Globus pallidus (tissue), 1 donor: ENCODE results near the gene RBP2.

Experiments
- DNase-seq: peaks from one replicate; pipeline ENCODE4 v3.0.0-alpha.2; 2015; ENCODE audit warnings: low spot score

The RBP2 gene

DNA sequence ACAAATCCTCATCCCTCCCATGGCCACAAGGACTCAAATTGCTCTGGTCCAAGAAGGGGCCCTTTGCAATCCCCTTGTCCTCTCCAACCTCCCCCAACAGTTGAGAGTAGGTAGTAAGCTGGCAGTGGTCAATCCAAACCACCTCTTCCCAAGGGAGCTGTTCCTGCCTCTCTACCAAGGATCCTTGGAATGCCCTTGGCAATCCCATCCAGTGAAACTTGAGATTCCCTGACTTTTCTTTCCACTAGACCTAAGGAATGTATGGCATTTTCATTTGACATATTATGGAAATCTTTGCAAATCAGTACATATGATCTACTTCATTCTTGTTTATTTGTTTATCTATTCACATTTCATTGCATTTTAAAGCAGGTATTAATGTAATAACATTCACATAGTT lies 4.8 kb upstream of the RBP2 start:
- no peak for DNase-seq

GRCh38 chr3:139480585-139480984 lies 4.3 kb upstream of the RBP2 start:
- DNase-seq, result no peak

DNA sequence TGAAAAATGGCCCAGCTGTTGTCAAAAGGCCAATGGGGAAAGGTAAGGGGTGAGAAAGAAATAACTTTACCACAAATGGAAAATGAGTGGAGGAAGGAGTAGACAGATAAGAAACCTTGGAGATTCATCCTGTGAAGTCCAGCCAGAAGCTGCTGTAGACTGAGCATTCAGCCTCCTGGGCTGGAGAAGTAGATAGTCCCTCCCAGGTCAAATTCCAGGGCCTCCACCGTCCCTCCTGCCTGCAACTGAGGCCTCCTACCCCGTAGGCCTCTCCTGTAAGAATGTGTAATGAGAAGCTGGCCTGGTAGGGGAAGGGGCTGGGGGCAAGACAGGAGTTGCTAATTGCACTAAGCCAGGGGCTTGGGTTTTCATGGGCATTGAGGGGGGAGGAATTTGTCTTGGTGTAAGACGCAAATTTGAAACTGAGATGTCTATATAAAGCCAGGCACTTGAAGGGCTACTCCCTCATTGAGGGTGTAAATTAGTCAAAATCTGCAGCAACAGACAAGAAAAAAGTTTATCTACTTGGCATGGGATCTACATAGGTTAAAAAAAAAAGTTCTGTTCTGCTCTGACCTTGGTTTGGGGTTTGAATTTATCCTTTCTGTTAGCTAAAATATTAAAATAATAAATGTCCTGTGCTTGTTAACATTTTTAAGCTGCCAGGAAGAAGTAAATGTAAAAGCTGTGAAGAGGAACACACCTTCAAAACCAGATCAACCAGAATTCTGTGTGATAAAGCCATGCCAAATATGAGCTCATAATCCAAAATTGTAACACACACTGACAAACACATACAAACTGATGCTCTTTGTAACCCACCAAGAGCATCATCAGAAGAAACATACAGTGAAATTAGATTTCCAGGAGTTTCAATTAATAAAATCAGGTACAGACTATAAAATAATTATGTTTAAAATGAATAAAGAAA lies 1.7 kb upstream of the RBP2 start:
- no peak for DNase-seq

DNA sequence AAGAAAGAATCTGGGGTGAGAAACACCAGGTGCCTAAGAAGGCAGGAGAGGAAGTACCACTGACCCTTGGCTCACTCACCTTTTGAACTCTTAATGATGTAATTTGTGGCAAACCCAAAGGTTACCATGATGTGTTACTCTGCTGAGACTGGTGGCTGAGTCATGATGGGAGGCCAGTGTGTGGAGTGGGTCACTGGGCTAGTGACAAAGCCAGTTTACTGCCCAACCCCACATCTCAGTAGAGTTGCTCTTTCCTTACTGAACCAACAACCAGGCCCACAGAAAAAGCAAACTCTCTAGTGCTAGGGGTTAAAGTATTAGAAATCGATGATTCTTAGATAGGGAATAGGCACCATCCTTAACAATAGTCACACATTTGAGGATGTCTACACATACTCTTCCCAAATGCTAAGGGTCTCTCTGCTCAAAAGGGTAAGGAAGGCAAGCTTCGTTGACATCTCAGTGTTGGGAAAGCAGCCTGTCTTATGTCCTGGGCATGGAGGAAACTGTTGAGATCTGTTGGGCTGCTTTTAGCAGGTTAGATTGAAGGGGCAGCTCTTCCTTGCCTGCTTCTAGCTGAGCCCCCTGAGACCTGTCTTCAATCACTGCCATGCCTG lies 3.1 kb downstream of the RBP2 start:
- DNase-seq, result no peak

DNA sequence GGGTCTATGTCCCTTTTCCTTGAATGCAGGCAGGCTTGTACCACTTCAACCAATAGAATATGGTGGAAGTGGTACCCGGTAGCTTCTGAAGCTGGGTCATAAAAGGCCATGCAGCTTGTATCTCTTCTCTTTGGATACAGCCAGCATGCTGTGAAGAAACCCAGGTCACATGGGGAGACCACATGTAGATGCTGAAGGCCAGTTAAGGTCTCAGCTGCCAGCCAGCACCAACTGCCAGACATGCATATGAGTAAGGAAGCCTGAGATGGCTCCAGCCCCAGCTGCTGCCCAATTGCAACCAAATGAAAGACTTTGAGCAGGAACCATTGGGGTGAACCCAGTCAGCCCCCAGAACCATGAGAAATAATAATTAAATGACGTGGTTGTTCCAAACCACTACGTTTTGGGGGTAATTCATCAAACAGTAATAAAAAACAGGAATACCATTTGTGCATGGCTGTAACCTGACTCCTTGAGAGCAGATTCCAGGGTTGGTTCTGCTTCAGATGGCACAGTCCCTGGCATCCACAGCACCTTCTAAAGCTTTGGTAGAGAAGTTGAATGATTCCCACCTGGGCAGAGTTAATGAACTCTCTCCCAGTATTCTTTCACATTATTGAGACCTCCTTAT lies 3.8 kb downstream of the RBP2 start:
- DNase-seq, result no peak

GRCh38 chr3:139470199-139470598 lies 6.1 kb downstream of the RBP2 start:
- no peak for DNase-seq

- no peak for DNase-seq
Measured at GRCh38 chr3:139468399-139468798, 7.9 kb downstream of the RBP2 start.

DNA sequence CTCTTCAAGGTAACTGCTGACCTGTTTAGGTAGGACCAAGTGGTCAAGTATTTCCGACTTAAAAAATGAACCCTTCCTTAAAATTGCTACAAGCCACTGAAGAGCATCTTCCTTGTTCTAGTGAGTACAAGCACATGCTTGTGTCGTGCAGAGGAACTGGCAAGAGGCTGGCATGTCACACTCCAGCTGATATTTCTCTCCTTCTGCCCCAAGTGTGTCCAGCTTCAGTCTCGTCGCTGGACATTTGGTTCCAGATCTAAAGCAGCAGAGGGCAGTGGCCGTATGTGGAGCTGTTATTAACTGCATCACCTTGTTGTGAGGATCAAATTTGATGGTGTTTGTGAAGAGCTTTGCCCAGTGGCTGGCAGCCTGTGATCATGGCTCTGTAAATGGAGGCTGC lies 10.0 kb downstream of the RBP2 start:
- no peak for DNase-seq

GRCh38 chr3:139465636-139466035 lies 10.7 kb downstream of the RBP2 start:
- DNase-seq, result no peak

GRCh38 chr3:139463466-139463865 lies 12.8 kb downstream of the RBP2 start:
- no peak for DNase-seq

- no peak for DNase-seq
Measured at GRCh38 chr3:139460529-139460928, 15.8 kb downstream of the RBP2 start.

DNA sequence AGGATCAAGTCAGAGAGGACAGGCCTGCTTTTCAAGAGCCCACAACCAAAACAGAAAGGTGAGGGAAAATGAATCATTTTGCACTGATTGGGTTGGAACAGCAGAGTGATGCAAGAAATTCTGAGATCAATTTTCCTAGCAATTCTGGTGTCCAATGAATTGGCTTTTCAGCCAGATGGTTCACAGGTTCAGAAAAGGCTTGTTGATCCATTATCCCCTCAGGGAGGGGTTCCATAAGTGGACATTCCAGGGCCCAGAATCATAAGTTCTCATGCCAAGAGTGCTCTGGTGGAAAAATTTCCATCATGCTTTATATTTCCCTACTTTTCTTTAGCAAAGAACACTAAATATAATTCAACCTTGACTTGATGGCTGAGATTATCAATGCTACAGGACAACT lies 16.2 kb downstream of the RBP2 start:
- no peak for DNase-seq

GRCh38 chr3:139458348-139458747 lies 18.0 kb downstream of the RBP2 start:
- no peak for DNase-seq

GRCh38 chr3:139457066-139457465 lies 19.2 kb downstream of the RBP2 start:
- DNase-seq, result no peak

GRCh38 chr3:139456386-139456785 lies 19.9 kb downstream of the RBP2 start:
- DNase-seq, result no peak

DNA sequence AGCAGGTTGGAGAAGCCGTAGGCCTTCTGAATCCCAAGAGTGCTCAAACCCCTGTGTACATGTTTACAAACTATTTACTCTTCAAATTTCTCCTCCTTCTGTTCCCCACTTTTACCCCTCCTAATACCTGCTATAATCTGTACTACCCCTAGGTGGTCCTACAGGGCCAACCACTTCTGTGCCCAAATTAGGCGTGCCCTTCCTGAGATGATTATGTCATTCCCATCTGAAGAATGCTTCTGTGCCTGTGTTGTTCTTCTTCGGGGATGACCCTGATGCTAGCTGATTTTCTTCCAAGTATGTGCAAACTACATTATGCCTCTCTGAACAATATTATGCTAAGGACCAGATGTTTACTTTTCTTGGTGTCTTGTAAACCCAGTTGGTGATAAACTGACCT lies 20.5 kb downstream of the RBP2 start:
- no peak for DNase-seq

- no peak for DNase-seq
Measured at GRCh38 chr3:139455206-139455605, 21.1 kb downstream of the RBP2 start.

DNA sequence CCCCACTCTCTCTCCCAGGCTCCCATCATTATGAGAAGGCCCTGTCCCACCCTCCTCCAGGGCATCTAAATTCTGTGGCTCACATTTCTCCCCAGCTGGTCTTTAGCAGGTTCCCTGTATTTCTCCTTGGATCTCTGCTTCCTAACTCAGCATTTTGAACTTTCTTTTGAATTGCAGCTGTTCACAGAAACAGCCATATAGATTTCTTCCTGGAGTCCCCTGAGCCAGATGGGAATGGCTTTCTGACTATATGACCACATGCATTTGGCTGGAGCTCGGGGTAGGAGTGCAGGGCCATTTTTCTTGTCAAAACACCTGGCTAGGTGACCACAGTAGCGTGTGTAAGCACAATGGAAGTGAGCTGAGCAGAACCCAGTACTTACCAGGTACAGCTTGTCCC lies 22.0 kb downstream of the RBP2 start:
- DNase-seq, result no peak

- no peak for DNase-seq
Measured at GRCh38 chr3:139450159-139450558, 26.2 kb downstream of the RBP2 start.

GRCh38 chr3:139449566-139449965 lies 26.8 kb downstream of the RBP2 start:
- DNase-seq, result no peak

DNA sequence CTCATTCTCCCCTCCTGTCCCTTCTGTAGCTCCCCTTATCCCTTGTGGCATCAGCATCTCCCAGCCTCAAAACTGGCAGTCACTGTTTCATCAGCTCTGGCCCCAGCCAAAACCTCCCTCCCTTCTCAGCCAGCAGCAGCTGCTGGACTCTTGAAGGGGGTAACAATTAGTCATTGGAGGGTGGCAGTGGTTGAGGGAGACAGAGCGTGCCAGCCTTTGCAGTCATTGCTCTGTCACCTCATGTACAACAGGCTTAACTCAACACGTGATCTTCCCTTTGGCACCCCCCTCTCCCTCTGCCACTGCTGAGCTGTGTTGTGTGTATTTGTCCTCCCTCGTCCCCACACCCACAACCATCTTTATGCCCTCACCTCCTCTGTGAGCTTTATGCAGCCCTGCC lies 28.2 kb downstream of the RBP2 start:
- peak; percentile 95 for DNase-seq

DNA sequence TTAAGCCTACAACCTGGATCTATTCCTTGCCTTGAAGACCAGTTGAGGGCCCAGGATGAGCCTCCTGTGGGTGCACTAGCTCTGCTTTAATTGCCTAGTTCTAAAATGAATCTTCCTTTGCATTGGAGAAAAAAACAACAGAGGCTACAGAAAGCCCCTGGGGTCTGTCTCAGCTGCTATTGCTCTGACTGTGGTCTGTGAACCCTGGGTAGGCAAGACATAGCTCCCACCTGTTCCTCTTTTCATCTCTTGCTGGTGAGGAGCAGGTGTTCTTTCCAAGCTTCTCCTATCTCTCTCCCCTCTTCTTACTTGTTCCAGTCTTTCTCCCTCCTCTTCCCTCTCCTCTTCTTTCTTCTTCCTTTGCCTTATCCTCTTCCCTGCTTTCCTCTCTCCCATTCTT lies 28.8 kb downstream of the RBP2 start:
- no peak for DNase-seq

DNA sequence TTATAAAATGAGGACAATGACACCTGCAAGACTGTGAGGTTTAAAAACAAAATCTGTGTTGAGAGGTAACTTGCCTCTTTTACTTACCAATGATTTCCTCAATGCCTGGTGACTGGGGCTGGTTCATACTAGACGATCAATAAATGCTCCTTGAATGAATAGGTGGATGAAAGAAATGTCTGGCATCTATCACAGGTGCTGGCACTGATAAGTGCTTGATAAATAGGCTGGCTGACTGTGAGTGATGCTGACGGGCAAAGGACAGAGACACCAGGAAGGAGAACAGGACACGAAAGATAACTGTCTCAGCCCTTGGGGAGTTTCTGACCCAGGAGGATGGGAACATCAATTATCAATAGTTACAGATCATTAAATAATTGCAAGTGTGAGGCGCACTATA lies 31.9 kb downstream of the RBP2 start:
- DNase-seq, result no peak
